ENCODE data around the gene CATSPERE.
A peak's percentile ranks its signal among the peaks of the same experiment; 100 is the strongest.

CATSPERE gene

GRCh38 chr1:244461245-244462071, at the start of gene CATSPERE:
TSS of gene CATSPERE (plus strand) at chr1:244461273. CDS start at chr1:244461430, 157 bp downstream.
- peak; percentile 88 for DNase-seq (ENCODE audit: low spot score)

DNA sequence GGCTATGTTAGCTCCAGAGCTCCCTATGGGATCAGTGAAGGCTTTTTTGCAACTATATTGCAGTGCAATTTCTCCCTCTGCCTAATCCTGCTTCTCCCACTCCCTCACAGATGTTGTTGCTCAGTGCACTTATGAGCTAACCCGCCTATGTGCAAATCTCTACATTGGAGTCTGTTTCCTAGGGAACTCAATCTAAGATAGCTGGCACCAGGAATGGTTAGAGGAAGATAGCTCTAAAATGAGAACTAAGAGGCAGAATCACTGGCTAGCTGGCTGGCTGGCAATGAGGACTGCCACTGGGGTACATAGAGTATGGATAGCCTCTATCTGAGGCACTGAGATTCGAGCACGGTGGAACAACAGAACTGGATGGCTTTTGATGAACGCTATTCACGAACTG, 48.9 kb upstream of the CATSPERE start:
- no peak for DNase-seq (ENCODE audit: low spot score)

GRCh38 chr1:244413736-244414135, 47.3 kb upstream of the CATSPERE start:
- no peak for DNase-seq (ENCODE audit: low spot score)

DNA sequence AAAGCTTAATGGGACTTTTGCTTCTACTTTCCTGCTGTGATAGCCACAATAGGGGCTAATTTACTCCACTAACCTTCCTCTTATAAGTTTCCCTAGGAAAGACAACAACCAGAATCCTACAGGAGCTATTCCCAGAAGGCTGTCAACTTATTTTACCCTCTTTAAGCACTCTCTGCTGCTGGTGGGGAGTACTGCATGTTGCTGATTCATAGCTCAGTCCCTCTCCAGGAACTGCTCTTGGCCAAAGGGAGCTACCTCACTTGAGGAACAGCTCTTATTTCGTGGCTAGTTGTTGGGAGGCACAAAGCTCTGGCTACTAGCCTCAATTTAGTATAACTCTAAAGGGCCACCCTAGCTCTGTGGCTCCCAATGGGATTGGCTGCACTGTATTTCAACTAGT, 46.5 kb upstream of the CATSPERE start:
- DNase-seq (ENCODE audit: low spot score): no peak

DNA sequence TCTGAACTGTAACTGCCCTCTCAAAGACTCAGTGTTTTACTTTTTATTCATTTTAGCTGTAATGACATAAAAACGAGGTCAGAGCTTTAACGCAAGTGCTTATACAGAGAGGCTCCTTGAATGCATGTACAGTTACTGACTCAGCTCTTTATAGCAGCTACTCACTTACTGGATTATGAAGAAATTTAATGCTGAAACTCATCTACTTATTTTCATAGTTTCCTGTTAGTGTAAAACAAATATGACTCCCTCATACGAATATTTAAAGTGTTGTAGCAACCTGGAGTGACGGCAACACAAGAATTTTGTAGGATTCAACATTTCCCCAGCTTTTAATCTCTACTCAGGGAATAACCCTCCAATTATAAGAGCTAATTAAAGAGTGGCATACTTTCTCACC, 42.0 kb upstream of the CATSPERE start:
- DNase-seq (ENCODE audit: low spot score): no peak

GRCh38 chr1:244422174-244422573, 38.9 kb upstream of the CATSPERE start:
- no peak for DNase-seq (ENCODE audit: low spot score)

GRCh38 chr1:244424649-244425334, 36.3 kb upstream of the CATSPERE start:
- no peak for DNase-seq (ENCODE audit: low spot score)

- no peak for DNase-seq (ENCODE audit: low spot score)
Measured at GRCh38 chr1:244427647-244428046, 33.4 kb upstream of the CATSPERE start.

GRCh38 chr1:244429818-244430217, 31.3 kb upstream of the CATSPERE start:
- DNase-seq (ENCODE audit: low spot score): no peak

- DNase-seq (ENCODE audit: low spot score): no peak
Measured at GRCh38 chr1:244431166-244431565, 29.9 kb upstream of the CATSPERE start.

- no peak for DNase-seq (ENCODE audit: low spot score)
Measured at GRCh38 chr1:244435562-244436205, 25.4 kb upstream of the CATSPERE start.

DNA sequence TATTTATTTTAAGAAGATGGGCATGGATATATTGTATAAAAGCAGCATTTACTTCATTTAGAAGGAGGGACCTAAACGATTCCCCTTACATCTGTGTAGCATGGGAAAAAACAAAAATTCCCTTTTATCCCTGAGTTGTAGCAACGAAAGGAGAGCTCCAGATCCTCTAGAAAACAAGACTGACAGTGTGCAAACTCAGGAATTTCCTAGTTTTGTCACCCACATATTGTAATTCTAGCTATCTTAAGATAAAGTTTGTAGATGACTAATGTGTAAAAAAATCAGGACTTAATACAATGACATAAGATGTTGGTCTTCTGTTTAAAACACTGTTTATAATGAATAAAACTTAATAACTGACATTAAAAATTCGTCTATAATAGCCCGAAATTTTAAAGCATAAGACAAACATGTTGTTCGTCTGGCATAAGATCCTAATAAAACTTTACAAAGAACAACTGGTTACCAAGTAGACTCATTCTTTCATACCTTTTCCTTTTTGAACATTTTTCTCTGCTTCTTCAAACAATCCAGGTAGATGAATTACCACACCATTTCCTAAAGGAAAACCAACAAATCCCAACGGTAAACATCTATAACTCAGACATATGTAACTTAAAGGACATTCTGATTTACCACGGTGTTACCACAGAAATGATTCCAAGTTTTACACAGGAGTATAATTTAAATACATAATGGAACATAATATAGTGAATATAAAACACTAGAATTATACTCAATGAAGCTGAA, 24.6 kb upstream of the CATSPERE start:
- DNase-seq (ENCODE audit: low spot score): no peak

GRCh38 chr1:244437086-244437468, 24.0 kb upstream of the CATSPERE start:
- no peak for DNase-seq (ENCODE audit: low spot score)

DNA sequence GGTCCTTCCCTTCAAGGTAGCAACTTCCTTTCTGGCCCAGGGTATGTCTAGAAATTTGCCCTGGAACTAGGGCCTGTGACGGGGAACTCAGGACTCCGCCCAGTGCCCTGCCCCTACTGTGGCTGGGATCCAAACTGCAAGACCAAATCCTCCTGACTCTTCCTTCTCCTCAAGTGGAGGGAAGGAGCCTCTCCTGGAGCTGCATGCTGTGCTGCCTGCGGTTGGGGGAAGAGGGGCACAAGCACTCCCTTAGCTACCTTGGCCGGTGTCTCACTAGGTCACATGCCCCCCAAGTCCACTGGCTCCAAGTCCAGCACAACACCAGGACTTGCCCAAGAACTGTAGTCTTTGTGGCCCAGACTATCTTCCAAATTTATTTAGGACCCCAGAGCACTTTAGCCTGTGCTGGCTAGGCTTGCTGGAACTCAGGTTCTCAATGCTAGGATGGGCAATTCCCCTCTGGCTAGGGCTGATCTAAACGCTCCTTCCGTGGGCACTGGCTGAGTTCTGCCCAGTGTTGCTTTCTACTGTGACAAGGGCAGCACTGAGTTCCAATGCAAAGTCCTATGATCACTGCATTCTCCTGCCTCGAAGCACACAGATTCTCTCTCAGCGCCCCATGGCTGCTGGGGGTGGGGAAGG, 21.6 kb upstream of the CATSPERE start:
- no peak for DNase-seq (ENCODE audit: low spot score)

DNA sequence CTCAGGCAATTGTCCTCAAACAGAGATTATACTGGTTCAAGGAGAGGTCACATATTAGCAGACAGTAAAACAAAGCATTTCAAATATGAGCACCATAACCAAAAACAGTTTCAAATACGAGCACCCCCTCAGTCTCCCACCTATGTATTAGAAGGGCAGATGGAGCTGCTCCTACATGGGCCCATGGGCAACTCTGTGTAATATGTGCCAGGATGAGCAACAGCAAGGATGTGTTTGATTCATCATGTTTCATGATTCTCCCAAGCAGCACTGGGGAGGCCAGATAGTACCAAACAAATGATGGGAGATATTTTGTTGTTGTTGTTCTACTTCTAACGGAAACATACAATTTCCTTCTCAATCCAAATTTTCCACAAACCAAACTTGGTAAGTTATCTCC, 18.2 kb upstream of the CATSPERE start:
- no peak for DNase-seq (ENCODE audit: low spot score)

GRCh38 chr1:244444854-244445253, 16.2 kb upstream of the CATSPERE start:
- DNase-seq (ENCODE audit: low spot score): no peak

GRCh38 chr1:244445320-244446181, 15.5 kb upstream of the CATSPERE start:
- no peak for DNase-seq (ENCODE audit: low spot score)

DNA sequence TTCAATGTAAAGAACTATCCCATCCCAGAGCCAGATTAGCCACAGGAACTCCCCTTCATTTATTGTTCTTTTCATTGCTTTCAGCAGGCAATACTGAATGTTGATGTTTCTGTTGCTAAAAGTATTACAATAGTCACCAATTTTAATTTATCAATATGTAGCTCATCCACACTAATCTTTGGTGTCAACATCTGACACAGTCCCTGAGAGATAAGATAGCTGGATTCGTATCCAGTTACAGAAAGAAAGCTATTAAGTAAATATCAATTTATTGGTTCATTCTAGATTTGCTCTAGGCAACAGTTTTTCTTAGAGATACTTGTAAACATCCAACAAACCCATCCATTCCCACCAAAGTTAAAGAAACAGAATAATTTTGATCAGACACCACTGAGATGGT, 14.0 kb upstream of the CATSPERE start:
- no peak for DNase-seq (ENCODE audit: low spot score)

- no peak for DNase-seq (ENCODE audit: low spot score)
Measured at GRCh38 chr1:244447552-244447951, 13.5 kb upstream of the CATSPERE start.

GRCh38 chr1:244448279-244449036, 12.6 kb upstream of the CATSPERE start:
- DNase-seq (ENCODE audit: low spot score): no peak

Data from SW480 (cell line).